Testis (tissue), 3 donors: Measurements from ENCODE around the gene NCSTN. TPM values are rescaled to one million over a fixed set of nuclear protein-coding genes. Genes with fewer than 3 reads are reported as not detected.

ENCODE experiments used
- DNase-seq: peaks from one replicate; pipeline ENCODE4 v3.0.0-alpha.2; 2019
- H3K27ac ChIP-seq, 2 donors: fragments of 200-600 bp; sonication (generic); one replicate each; pipeline ENCODE4 v1.5.1; 2019
- H3K27me3 ChIP-seq: fragments of 200-600 bp; sonication (generic); one replicate; pipeline ENCODE4 v1.5.1; 2019
- H3K36me3 ChIP-seq: fragments of 200-600 bp; sonication (generic); one replicate; pipeline ENCODE4 v1.5.1; 2017; ENCODE audit warnings: low read depth; ENCODE audit errors: missing control alignments
- H3K4me1 ChIP-seq: fragments of 200-600 bp; sonication (generic); one replicate; pipeline ENCODE4 v1.5.1; 2019
- H3K4me3 ChIP-seq, 2 donors: fragments of 200-600 bp; sonication (generic); one replicate each; pipeline ENCODE4 v1.5.1; 2017 to 2019
- H3K9me3 ChIP-seq: fragments of 200-600 bp; sonication (generic); one replicate; pipeline ENCODE4 v1.5.1; 2017
- CTCF ChIP-seq, 3 experiments: fragments of 450-650 bp in 2 of 3; fragments of 200-600 bp in 1 of 3; sonication (generic) in 1 of 3; IDR thresholded peaks; one replicate each; pipeline ENCODE4 v1.5.1; 2016 to 2019; ENCODE audit warnings: antibody characterized with exemption in 3 of 3, mild to moderate bottlenecking in 2 of 3, moderate library complexity in 1 of 3
- POLR2A ChIP-seq: fragments of 450-650 bp; IDR thresholded peaks from one replicate; pipeline ENCODE4 v1.6.1; 2017; ENCODE audit warnings: antibody characterized with exemption, mild to moderate bottlenecking, moderate library complexity
- WGBS, 2 donors: methylation state at CpG; one replicate each; pipeline ENCODE4 v1.1.5; 2018; 5-methylcytosine and 5-hydroxymethylcytosine counted together
- intact Hi-C: fragments of 100-400 bp; cut with DNase I; formaldehyde crosslinking; loops from one replicate; pipeline ENCODE4 v1.15.1; 2023; ENCODE audit warnings: low total_unique reads
- polyA plus RNA-seq: library from polyadenylated mRNA; stranded (reverse); fragments of 350-450 nt; fragmentation: Illumina TruSeq; extraction: RNeasy Lipid Tissue Mini Kit (QIAGEN cat#74804); gene quantifications from one replicate; pipeline ENCODE4 v1.2.3, GENCODE V29; 2014; ENCODE audit warnings: low read depth, low replicate concordance; ENCODE audit not compliant: insufficient read depth
- total RNA-seq, 2 donors: library from RNA; depleted of rRNA; stranded (reverse); fragments of >200 nt; gene quantifications; one replicate each; pipeline ENCODE4 v1.2.3, GENCODE V29; 2016

NCSTN gene
- total and polyA plus RNA-seq, 3 donors from 2014 or later = 109 to 115 (median 112) TPM

DNA sequence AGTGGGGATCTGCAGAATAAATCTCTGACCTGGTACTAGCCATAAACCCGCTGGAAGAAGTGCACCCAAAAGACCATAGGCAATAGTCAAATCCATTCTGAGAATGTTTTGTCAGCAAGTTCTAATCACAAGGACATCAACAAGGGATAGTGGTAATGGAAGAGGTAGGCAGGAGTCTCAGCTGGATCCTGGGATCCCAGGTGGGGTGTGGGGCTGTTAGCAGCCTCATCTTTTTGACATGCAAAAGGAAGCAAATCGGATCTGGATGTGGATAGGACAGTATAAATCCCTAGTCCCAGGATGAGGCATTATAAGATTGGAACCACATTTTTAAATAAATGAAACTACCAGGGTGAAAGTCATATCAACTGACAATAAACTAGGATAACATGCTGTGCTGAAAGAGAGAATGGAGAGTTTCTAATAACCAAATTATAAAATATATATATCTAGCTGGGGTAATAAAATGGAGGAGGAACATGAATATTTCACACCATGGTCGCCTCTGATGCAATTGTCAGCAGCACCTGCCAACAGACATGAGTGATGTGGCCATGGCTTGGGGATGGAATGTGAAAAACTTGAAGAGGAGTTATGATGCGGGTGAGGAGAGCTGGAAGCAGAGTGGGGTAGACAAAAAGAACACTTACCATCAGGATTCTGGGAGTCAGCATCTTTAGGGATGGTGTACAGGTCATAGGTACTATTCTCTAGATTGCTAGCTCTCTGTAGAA is 34.6 kb upstream of the NCSTN start:
- Histone ChIP-seq H3K27me3 (no peaks in the 10 kb centered on the region), H3K36me3 (no peaks in the 10 kb centered on the region), H3K27ac (no peak overlapping the region), H3K4me1 (no peaks in the 10 kb centered on the region), H3K4me3 (no peak overlapping the region), H3K9me3 (no peaks in the 10 kb centered on the region)
- WGBS, 2 donors = 82 to 83% methylated on average over 4 of the region's 4 CpGs
- intact Hi-C loops = no loop called here
- no peak for DNase-seq
- TF ChIP-seq CTCF (IDR thresholded peaks at IDR 0.05) (no peak), POLR2A (no peak)

- Histone ChIP-seq H3K9me3 (no peaks in the 10 kb centered on the region), H3K4me3 (no peak overlapping the region), H3K36me3 (no peaks in the 10 kb centered on the region), H3K27ac (no peak overlapping the region), H3K4me1 (no peaks in the 10 kb centered on the region), H3K27me3 (no peaks in the 10 kb centered on the region)
- intact Hi-C loops = no loop called here
- DNase-seq = no peak
- TF ChIP-seq POLR2A (no peak), CTCF (IDR thresholded peaks at IDR 0.05) (no peak)
Observed at GRCh38 chr1:160309185-160309557, 34.0 kb upstream of the NCSTN start.

- Histone ChIP-seq H3K36me3 (no peaks in the 10 kb centered on the region), H3K4me1 (no peaks in the 10 kb centered on the region), H3K27me3 (no peaks in the 10 kb centered on the region), H3K4me3 (no peak overlapping the region), H3K27ac (no peak overlapping the region), H3K9me3 (no peaks in the 10 kb centered on the region)
- WGBS, 2 donors = 76 to 83% methylated on average over 1 of the region's 1 CpG
- intact Hi-C loops = no loop called here
- TF ChIP-seq CTCF (IDR thresholded peaks at IDR 0.05) (no peak), POLR2A (no peak)
- no peak for DNase-seq
Observed at GRCh38 chr1:160309571-160309970, 33.6 kb upstream of the NCSTN start.

- TF ChIP-seq CTCF (IDR thresholded peaks at IDR 0.05) (no peak), POLR2A (no peak)
- Histone ChIP-seq H3K27ac (no peak overlapping the region), H3K36me3 (no peaks in the 10 kb centered on the region), H3K9me3 (no peaks in the 10 kb centered on the region), H3K4me3 (no peak overlapping the region), H3K27me3 (no peaks in the 10 kb centered on the region), H3K4me1 (no peaks in the 10 kb centered on the region)
- DNase-seq = no peak
- intact Hi-C loops = no loop called here
- 74 to 96% methylated on average over 2 of the region's 2 CpGs for WGBS, 2 donors
Observed at GRCh38 chr1:160315359-160315758, 27.8 kb upstream of the NCSTN start.

GRCh38 chr1:160322831-160323230 is 20.4 kb upstream of the NCSTN start:
- H3K27me3 ChIP-seq = no peaks in the 10 kb centered on the region

More at GRCh38 chr1:160322831-160323230, 20.4 kb upstream of the NCSTN start:
- no peak overlapping the region for H3K27ac ChIP-seq
- 93 to 97% methylated on average over 6 of the region's 6 CpGs for WGBS, 2 donors
- DNase-seq = no peak
- no peaks in the 10 kb centered on the region for H3K4me1 ChIP-seq
- intact Hi-C loops = no loop called here
- H3K4me3 ChIP-seq = no peak overlapping the region
- TF ChIP-seq CTCF (IDR thresholded peaks at IDR 0.05) (no peak), POLR2A (no peak)
- no peaks in the 10 kb centered on the region for H3K36me3 ChIP-seq
- H3K9me3 ChIP-seq = no peaks in the 10 kb centered on the region
